Stimulated activated CD4-positive, alpha-beta T cell treated with anti-CD3 and anti-CD28 coated beads, Interleukin-4, amount 100 ng/mL, for 4 hours (primary cell): Measurements from ENCODE around the gene GRIK4.

ENCODE experiments used
- DNase-seq, 2 experiments: peaks; one replicate each; pipeline ENCODE4 v3.0.0-alpha.2; 2020

Gene GRIK4

GRCh38 chr11:120894202-120894985 is 382.8 kb downstream of the GRIK4 start:
- no peak for DNase-seq

DNA sequence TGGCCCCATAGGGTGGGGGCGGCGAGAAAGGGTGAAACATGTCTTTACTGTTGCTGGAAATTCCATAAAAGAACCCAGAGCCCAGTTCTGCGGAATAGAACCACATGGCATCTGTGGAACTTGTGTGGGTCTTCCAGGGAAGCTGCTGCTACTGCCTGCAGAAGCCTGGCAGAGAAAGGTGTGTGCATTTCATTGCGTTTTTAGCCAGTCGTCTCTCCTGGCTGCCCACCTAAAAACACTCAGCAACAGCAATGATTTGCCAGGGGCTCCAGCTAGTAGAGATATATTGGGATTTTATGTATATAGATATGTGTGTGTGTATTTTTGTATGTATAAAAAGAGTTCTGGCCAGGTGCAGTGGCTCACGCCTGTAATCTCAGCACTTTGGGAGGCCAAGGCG is 385.1 kb downstream of the GRIK4 start:
- DNase-seq, result no peak

GRCh38 chr11:120898568-120898967 is 387.0 kb downstream of the GRIK4 start:
- DNase-seq, result no peak

GRCh38 chr11:120899720-120900119 is 388.2 kb downstream of the GRIK4 start:
- no peak for DNase-seq

DNA sequence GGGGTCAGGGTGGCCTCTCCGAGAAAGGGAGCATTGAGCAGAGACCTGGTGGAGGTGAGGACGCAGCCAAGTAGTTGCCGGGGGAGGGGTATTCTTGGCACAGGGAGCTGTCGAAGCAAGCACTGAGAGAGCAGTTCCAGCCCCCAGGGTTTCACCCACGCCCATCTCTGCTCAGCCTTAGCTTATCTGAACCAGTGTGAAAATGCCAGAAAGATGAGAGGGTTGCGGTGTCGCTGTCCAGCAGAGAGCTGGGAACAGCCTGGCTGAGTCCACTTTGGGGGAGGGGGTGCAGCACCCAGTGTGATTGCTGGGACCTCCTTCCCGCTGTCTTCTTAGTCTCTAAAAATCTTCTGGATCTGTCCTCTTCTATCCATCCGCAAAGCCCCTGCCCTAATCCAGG is 389.1 kb downstream of the GRIK4 start:
- no peak for DNase-seq

DNA sequence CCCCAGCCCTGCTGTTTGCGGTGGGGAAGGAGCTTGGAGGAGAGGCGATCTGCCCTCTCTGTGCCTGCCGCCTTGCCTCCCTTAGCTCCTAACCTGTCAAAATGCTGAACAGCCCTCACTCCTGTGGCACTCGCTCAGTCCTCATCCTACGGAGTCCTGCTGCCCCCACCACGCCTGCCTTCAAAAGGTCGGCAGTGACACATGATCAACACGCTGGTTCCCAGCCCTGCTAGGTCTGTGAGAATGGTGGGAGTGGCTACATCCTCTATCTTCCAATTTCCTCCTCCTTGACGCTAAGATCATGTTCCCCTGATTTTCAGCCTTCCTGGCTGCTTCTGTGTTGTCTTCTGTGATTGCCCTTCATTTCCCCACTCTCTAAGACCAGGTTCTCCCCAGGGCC is 392.1 kb downstream of the GRIK4 start:
- DNase-seq, result no peak

DNA sequence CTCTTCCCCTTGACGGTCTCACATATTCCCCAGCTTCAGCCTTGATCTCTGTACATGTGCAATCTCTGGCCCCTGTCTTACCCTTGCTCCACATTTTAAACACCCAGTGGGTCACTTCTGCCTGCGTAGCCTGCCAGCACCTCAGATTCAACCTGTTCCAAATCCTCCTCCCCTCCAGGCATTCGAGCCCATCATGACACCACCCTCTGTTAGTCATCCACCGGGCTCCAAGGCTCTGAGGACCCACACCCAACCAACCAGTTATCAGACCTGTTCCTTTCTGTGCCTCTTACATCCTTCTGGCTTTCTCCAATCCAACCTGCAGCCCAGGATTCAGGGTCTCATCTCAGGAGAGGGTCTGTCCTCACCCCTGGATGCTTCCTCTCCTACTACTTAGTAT is 392.6 kb downstream of the GRIK4 start:
- DNase-seq, result no peak

DNA sequence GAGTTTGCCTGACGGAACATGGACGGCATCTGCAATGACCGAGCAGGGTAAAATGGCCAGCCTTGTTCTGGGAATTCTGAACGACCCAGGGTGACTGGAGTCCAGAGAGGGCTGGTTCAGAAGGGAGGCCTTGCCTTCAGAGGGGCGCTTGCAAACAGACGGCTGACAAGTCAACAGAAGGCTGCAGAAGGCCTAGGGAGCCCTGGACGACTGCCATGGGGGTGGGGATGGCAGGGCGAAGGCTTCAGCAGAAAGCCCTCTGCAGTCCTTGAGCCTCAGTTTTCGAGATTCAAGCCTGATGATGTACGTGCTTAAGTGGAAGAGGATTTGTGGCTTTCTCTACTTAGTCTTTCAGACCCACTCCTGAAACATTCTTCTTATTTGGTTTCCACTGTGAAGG is 395.2 kb downstream of the GRIK4 start:
- DNase-seq, result no peak

DNA sequence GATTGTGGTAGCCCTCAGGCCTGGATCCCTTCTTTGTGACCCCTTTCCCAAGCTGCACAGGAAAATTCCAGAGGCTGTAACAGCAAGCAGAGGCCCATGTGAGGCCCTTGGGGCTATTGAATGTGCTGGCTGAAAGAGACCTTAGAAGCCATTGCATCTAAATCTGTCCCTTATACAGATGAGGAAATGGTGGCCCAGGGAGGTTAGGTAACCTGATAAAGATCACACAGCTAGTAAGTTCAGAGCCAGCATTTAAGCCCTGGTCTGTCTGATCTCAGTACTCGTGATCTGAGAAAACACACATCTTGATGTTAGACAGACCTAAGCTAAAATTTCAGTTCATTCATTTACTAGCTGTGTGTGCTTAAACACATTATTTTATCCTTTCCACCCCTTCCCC is 396.4 kb downstream of the GRIK4 start:
- DNase-seq, result no peak

- no peak for DNase-seq
Measured at GRCh38 chr11:120908461-120909181, 397.1 kb downstream of the GRIK4 start.

DNA sequence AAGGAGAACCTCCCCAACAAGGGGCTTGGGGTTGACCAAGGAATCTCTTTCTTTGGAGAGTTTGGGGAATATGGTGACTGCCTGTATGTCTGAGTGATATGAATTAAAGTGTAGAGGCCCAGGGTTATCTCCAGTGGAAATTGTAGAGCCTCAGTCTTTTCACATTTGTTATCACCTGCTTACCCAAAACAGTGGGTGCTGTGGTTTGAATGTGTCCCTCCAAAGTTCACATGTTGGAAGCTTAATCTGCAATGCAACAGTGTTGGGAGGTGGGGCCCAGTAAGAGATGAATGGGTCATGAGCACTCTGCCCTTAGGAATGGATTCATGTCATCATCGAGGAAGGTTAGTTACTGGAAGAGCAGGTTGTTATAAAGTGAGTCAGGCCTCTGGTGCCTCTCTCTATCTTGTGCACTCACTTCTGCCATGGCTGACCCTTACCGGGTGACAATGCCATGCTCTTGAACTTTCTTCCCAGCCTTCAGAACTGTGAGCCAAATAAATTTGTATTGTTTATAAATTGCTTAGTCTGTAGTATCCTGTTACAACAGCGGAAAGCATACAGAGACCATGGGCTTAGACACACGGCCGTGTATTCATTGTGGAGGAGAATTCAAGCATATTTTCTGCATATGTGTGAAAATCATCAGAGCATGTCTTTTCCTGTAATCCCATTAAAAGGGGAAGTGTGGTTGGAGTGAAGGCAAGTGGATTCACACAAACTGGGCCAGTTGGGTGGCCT is 398.3 kb downstream of the GRIK4 start:
- no peak for DNase-seq

DNA sequence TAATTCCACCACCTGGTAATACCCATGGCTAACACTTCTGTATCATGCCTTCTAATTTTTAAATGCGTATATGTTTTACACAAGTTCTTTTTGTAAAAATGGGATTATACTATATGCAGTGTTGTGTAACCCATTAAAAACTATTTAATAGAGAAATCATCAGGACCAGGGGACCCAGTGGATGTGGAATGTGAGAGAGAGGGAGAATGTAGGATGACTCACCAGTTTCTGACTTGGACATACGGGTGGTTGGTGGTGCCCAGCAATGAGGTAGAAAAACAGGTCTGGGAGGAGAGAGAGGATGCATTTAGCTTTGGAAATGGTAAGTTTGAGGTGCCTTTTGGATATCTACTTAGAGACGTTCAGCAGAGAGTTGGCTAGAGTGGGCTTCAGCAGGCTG is 400.4 kb downstream of the GRIK4 start:
- no peak for DNase-seq

GRCh38 chr11:120912504-120912903 is 401.0 kb downstream of the GRIK4 start:
- DNase-seq, result no peak

DNA sequence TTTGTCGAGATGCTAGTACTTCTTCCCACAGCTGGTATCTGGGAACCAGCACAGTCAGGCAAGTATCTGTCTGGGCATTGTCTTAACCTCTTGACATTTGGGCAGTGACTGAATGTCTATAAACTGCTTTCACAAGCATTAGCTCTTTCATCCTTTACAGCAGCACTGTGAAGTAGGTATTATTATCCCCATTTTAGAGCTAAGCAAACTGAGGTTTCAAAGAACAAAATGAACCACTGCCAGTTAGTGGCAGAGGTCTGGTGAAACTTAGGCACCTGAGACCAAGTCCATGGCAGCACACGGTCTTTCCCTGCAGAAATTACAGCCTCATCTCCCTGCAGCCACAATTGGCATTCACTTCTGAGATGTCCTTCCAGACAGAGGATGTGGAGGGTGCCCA is 401.4 kb downstream of the GRIK4 start:
- no peak for DNase-seq

- DNase-seq, result no peak
Measured at GRCh38 chr11:120914021-120914420, 402.5 kb downstream of the GRIK4 start.

GRCh38 chr11:120914601-120915000 is 403.1 kb downstream of the GRIK4 start:
- DNase-seq, result no peak

DNA sequence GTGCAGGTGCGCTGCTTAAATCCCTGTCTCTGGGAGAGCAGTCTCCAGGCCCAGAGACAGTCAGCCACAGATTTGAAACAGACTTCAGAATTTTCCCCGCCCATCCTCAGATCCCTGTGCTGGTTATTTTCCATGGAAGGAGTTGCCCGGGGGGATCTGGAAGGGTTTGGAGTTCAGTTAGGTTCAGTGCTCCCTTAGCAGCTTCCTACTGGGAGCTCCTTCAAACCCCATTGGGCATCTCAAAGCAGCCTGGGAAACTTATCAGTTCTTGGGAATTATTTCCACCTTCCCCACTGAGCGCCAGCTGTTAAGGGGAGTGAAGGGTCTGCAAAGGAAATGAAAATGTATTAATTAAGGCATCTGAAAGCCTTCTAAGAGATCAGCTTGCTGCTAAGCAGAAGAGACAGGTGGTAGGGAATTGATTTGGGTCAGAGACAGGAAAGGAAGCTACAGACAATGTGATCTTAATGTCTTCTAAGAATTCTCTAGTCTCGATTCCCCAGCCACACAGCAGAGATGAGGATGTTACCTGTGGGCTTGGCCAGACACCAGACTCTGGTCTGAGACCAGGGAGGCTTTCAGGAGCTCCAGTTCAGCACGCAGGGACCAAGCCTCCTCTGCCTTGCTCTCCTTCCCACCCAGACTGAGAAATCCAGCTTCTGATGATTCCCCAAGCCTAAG is 406.2 kb downstream of the GRIK4 start:
- DNase-seq, result no peak

- no peak for DNase-seq
Measured at GRCh38 chr11:120918257-120918656, 406.7 kb downstream of the GRIK4 start.

DNA sequence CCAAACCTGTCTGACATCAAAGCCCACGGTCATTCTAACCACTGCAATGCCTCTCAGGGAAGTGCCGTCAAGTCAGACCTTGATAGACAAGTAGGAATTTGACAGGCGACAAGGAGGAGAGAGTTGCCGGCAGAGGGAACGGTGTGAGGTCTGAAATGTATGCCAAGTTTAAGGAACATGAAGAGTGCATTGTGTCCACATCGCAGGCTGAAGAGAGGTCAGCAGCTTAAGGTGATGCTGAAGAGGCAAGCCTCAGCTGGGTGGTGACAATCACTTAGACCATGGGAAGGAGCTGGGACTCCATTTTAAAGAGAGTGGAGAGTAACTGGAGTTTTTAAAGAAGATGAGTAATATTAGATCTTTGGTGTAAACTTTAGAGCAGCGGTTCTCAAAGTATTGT is 407.5 kb downstream of the GRIK4 start:
- DNase-seq, result no peak

DNA sequence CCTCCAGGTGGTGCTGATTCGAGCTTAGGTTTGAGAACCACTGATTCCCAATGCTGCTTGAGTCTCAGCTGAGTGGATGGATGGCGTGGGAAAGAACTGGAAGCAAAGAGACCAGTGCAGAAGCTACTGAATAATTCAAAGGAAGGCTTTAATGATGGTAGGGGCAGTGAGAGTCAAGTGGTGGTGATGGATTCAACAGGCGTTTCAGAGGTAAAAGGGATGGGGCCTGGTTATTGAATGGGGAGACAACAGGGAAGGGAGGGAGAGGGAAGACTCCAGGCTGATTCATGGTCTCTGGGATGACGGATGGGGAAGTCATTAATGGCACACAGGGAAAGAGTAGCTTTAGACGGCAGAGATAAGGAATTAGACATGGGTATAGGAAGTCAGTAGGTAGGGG is 408.0 kb downstream of the GRIK4 start:
- no peak for DNase-seq

DNA sequence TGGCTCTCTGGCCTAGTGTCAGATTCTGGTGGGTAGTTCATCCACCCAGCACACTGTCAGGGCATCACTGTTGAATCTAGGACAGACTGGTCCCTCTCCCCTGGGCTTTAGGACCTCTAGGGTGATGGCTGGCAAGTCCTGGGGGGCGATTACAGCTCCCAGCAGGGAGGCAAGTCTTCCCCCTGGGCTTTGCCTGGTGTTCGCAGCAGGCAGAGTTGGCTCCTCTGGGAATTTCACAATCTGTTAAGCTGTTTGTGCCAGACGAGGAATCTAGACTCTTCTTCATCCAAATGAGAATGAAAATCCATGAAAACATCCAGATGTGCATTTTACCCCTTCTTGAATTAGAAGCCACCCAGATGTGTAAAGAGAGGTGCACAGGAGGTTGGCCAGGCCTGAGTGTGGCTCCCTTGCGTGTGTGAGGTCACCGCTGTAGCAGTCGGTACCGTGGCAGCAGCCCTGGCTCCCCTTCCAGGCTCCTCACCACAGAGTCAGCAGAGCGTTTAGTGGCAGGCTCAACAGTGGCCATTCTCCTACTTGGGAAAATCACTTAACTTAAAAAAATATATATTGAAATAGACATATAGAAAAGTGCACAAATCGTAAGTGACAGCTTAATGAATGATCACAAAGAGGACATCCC is 412.4 kb downstream of the GRIK4 start:
- no peak for DNase-seq

DNA sequence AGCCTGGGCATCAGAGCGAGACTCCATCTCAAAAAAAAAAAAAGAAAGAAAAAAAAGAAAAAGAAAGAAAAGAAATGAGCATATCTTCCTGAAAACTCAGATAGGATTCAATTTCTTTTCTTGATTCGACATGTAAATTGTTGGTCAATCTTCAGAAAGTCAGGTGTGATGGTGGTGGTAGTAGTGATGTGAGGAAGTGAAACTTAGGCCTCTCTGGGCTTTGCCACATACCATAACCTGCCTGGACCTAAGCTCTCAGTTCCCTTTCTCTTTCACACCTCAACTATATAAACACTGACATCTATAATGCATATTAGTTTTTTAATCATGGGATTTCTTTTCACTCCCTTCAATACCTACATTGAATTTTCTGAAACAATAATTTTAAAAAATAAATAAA is 414.4 kb downstream of the GRIK4 start:
- DNase-seq, result no peak

DNA sequence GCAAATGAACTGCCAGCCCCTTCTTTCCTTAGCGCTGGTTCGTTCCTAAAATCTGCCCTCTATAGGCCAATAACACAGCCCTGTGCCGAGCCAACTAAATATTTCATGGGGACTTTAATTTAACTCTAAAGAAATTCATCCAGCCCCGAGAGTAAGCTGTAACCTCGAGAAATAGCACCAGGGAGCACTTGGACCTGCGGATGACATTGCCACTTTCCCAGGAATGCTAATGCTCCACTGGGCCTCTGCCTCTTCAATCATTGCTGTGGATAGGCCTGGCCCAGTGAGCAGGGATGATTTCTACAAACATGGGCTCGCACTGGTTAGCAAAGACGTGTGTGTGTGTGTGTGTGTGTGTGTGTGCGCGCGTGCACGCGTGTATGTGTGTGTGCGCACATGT is 417.1 kb downstream of the GRIK4 start:
- DNase-seq, result no peak
